ENCODE measurements around the gene PSMD6. TPM values are rescaled to one million over a fixed set of nuclear protein-coding genes. Genes with fewer than 3 reads are reported as not detected.

PSMD6 gene
- total and polyA plus RNA-seq, 2 experiments from 2014 or later: 99.6 to 104 TPM

GRCh38 chr3:64029287-64029686 is 6.0 kb upstream of the PSMD6 start:
- Histone ChIP-seq H3K9me3 (ENCODE audit: low read depth) (no peaks in the 10 kb centered on the region), H4K20me1 (ENCODE audit: insufficient read depth, poor library complexity, severe bottlenecking) (no peaks in the 10 kb centered on the region), H3K4me3 (no peak overlapping the region), H3K4me2 (no peak overlapping the region), H2AFZ (no peak overlapping the region), H3K27me3 (no peaks in the 10 kb centered on the region), H3K27ac (no peak overlapping the region), H3K9me2 (replicated peaks; ENCODE audit: insufficient read depth) (no peaks in the 10 kb centered on the region), H3K4me1 (ENCODE audit: insufficient read depth) (no peaks in the 10 kb centered on the region), H3K79me2 (no peaks in the 10 kb centered on the region), H3K36me3 (replicated peaks; ENCODE audit: insufficient read depth, low read depth) (no peaks in the 10 kb centered on the region)
- no peak for DNase-seq (ENCODE audit: low spot score)
- WGBS (ENCODE audit: low lambda C conversion rate, missing lambda C conversion rate): 92% methylated on average over 4 of the region's 4 CpGs
- no peak for TF ChIP-seq CTCF (IDR thresholded peaks at IDR 0.05; ENCODE audit: poor library complexity)
- TF ChIP-seq EZH2 (IDR thresholded peaks at IDR 0.05; ENCODE audit: borderline replicate concordance): no peak
- no peak for TF ChIP-seq EZH2phosphoT487 (IDR thresholded peaks at IDR 0.05; ENCODE audit: low read depth, severe bottlenecking, unreplicated experiment)

GRCh38 chr3:64028754-64029153 is 5.5 kb upstream of the PSMD6 start:
- Histone ChIP-seq H2AFZ (no peak overlapping the region), H3K4me2 (no peak overlapping the region), H4K20me1 (ENCODE audit: insufficient read depth, poor library complexity, severe bottlenecking) (no peaks in the 10 kb centered on the region), H3K36me3 (replicated peaks; ENCODE audit: insufficient read depth, low read depth) (no peaks in the 10 kb centered on the region), H3K4me1 (ENCODE audit: insufficient read depth) (no peaks in the 10 kb centered on the region), H3K9me3 (ENCODE audit: low read depth) (no peaks in the 10 kb centered on the region), H3K79me2 (no peaks in the 10 kb centered on the region), H3K9me2 (replicated peaks; ENCODE audit: insufficient read depth) (no peaks in the 10 kb centered on the region), H3K4me3 (no peak overlapping the region), H3K27ac (no peak overlapping the region), H3K27me3 (no peaks in the 10 kb centered on the region)
- DNase-seq (ENCODE audit: low spot score): no peak
- TF ChIP-seq EZH2 (IDR thresholded peaks at IDR 0.05; ENCODE audit: borderline replicate concordance) (no peak), CTCF (IDR thresholded peaks at IDR 0.05; ENCODE audit: poor library complexity) (no peak), EZH2phosphoT487 (IDR thresholded peaks at IDR 0.05; ENCODE audit: low read depth, severe bottlenecking, unreplicated experiment) (no peak)
- 91% methylated on average over 3 of the region's 3 CpGs for WGBS (ENCODE audit: low lambda C conversion rate, missing lambda C conversion rate)

GRCh38 chr3:64027658-64028057 is 4.4 kb upstream of the PSMD6 start:
- TF ChIP-seq CTCF (IDR thresholded peaks at IDR 0.05; ENCODE audit: poor library complexity) (no peak), EZH2phosphoT487 (IDR thresholded peaks at IDR 0.05; ENCODE audit: low read depth, severe bottlenecking, unreplicated experiment) (no peak), EZH2 (IDR thresholded peaks at IDR 0.05; ENCODE audit: borderline replicate concordance) (no peak)
- no peak overlapping the region for H2AFZ ChIP-seq

GRCh38 chr3:64026346-64026745 is 3.1 kb upstream of the PSMD6 start:
- H3K36me3 ChIP-seq (replicated peaks; ENCODE audit: insufficient read depth, low read depth): no peaks in the 10 kb centered on the region
- H4K20me1 ChIP-seq (ENCODE audit: insufficient read depth, poor library complexity, severe bottlenecking): peaks cover 7% of the 10 kb centered on the region
- H3K27ac ChIP-seq: no peak overlapping the region
- TF ChIP-seq EZH2 (IDR thresholded peaks at IDR 0.05; ENCODE audit: borderline replicate concordance): no peak
- TF ChIP-seq EZH2phosphoT487 (IDR thresholded peaks at IDR 0.05; ENCODE audit: low read depth, severe bottlenecking, unreplicated experiment): no peak
- TF ChIP-seq CTCF (IDR thresholded peaks at IDR 0.05; ENCODE audit: poor library complexity): no peak
- no peak overlapping the region for H2AFZ ChIP-seq
- H3K27me3 ChIP-seq: no peaks in the 10 kb centered on the region
- no peaks in the 10 kb centered on the region for H3K9me2 ChIP-seq (replicated peaks; ENCODE audit: insufficient read depth)
- no peak overlapping the region for H3K4me2 ChIP-seq
- H3K79me2 ChIP-seq: peaks cover 19% of the 10 kb centered on the region
- no peak overlapping the region for H3K4me3 ChIP-seq
- 96% methylated on average over 2 of the region's 2 CpGs for WGBS (ENCODE audit: low lambda C conversion rate, missing lambda C conversion rate)
- H3K4me1 ChIP-seq (ENCODE audit: insufficient read depth): peaks cover 12% of the 10 kb centered on the region
- DNase-seq (ENCODE audit: low spot score): no peak
- no peaks in the 10 kb centered on the region for H3K9me3 ChIP-seq (ENCODE audit: low read depth)

More at GRCh38 chr3:64027658-64028057, 4.4 kb upstream of the PSMD6 start:
- H3K4me2 ChIP-seq: no peak overlapping the region
- H3K4me1 ChIP-seq (ENCODE audit: insufficient read depth): peaks cover 3% of the 10 kb centered on the region
- peaks cover 1% of the 10 kb centered on the region for H4K20me1 ChIP-seq (ENCODE audit: insufficient read depth, poor library complexity, severe bottlenecking)
- DNase-seq (ENCODE audit: low spot score): no peak
- H3K9me3 ChIP-seq (ENCODE audit: low read depth): no peaks in the 10 kb centered on the region
- peaks cover 6% of the 10 kb centered on the region for H3K79me2 ChIP-seq
- H3K9me2 ChIP-seq (replicated peaks; ENCODE audit: insufficient read depth): no peaks in the 10 kb centered on the region
- WGBS (ENCODE audit: low lambda C conversion rate, missing lambda C conversion rate): 79% methylated on average over 8 of the region's 8 CpGs
- H3K27ac ChIP-seq: no peak overlapping the region
- H3K4me3 ChIP-seq: no peak overlapping the region
- no peaks in the 10 kb centered on the region for H3K36me3 ChIP-seq (replicated peaks; ENCODE audit: insufficient read depth, low read depth)
- H3K27me3 ChIP-seq: no peaks in the 10 kb centered on the region
